Esophagus muscularis mucosa (tissue), 4 donors: ENCODE data around the gene RUNX1.

Experiments used
- CTCF ChIP-seq, 3 experiments: fragments of 200-600 bp in 2 of 3; fragments of 450-650 bp in 1 of 3; sonication (generic) in 2 of 3; IDR thresholded peaks; one replicate each; pipeline ENCODE4 v1.5.1; 2017 to 2019; ENCODE audit warnings: antibody characterized with exemption in 3 of 3, mild to moderate bottlenecking in 2 of 3, moderate library complexity in 1 of 3
- EP300 ChIP-seq: sonication (generic); formaldehyde crosslinking; IDR thresholded peaks from one replicate; pipeline ENCODE4 v1.6.1; 2017; ENCODE audit warnings: antibody characterized with exemption
- POLR2A ChIP-seq: fragments of 450-650 bp; IDR thresholded peaks from one replicate; pipeline ENCODE4 v1.6.1; 2017; ENCODE audit warnings: antibody characterized with exemption, moderate library complexity, mild to moderate bottlenecking, low read depth
- POLR2AphosphoS5 ChIP-seq, 2 donors: sonication (generic); formaldehyde crosslinking; IDR thresholded peaks; one replicate each; pipeline ENCODE4 v1.6.1; 2017; ENCODE audit warnings: antibody characterized with exemption in 2 of 2

GRCh38 chr21:35093514-35093913 lies 44.4 kb upstream of the RUNX1 start:
- TF ChIP-seq CTCF (IDR thresholded peaks at IDR 0.05) (no peak), POLR2A (no peak), EP300 (no peak), POLR2AphosphoS5 (IDR thresholded peaks at IDR 0.05) (no peak)
